GM03348 (cell line): ENCODE data around the gene AXL.
A peak's percentile ranks its signal among the peaks of the same experiment; 100 is the strongest.
"Not testable (repeated sequence)": the region's sequence is repeated elsewhere in the genome, so short reads cannot be mapped to it uniquely, and the experiment has no call there.

Experiments used
- DNase-seq: peaks from one replicate; pipeline ENCODE4 v3.0.0; 2012; ENCODE audit warnings: low spot score

AXL gene

DNA sequence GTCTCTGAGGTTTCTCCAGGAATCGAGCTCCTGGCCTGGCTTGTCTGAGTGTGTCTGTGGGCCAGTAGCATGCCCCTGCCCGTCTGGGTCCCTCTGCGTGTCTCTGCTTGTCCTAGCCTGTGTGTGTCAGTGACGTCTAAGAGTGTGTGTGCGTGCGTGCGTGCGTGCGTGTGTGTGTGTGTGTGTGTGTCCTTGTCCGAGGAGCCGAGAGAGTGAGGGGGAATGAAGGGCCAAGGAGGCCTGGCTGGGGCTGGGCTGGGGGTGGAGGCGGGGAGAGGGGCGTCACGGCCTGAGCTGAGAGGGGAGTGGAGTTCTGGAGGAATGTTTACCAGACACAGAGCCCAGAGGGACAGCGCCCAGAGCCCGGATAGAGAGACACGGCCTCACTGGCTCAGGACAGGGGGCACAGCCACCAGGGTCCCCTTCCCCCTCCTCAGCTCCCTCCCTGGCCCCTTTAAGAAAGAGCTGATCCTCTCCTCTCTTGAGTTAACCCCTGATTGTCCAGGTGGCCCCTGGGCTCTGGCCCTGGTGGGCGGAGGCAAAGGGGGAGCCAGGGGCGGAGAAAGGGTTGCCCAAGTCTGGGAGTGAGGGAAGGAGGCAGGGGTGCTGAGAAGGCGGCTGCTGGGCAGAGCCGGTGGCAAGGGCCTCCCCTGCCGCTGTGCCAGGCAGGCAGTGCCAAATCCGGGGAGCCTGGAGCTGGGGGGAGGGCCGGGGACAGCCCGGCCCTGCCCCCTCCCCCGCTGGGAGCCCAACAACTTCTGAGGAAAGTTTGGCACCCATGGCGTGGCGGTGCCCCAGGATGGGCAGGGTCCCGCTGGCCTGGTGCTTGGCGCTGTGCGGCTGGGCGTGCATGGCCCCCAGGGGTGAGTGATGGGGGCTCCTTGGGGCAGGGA, at the start of gene AXL:
Gene AXL, plus strand, starts transcription at position 609 of the 893 bp plus-strand sequence. Its CDS starts 170 bp downstream, at position 779.
- peak; percentile 92 for DNase-seq

- no peak for DNase-seq
These were observed 46.5 kb upstream of the AXL start for GRCh38 chr19:41172297-41173164.

DNA sequence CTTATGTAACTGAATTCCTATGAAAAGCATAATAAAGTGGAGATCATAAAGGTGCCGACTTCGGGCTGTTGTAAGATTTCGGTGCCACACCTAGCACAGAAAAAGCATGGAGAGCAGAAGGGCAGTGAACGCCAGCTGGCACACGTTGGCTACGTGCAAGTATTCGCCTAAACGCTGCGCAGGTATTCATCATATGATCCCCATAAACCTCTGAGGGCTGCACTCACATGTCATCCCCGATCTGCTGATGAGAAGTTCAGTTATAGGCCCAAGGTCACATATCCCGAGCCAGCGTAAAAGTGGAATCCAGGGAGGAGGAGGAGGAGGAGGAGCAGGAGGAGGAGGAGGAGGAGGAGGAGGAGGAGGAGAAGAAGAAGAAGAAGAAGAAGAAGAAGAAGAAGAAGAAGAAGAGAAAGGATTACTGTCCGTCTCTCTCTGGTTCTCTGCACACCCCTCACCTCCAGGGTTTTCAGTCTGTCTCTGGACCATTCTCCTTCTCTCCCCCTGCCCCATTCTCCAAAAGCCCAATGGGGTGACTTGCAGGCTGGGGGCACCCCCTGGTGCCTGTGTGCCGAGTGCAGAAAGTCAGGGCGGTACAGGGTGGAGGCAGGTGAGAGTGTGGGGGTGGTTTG, 44.6 kb upstream of the AXL start:
- no peak for DNase-seq

- DNase-seq = peak; percentile 89
These were observed 42.9 kb upstream of the AXL start for GRCh38 chr19:41175801-41176777.

DNA sequence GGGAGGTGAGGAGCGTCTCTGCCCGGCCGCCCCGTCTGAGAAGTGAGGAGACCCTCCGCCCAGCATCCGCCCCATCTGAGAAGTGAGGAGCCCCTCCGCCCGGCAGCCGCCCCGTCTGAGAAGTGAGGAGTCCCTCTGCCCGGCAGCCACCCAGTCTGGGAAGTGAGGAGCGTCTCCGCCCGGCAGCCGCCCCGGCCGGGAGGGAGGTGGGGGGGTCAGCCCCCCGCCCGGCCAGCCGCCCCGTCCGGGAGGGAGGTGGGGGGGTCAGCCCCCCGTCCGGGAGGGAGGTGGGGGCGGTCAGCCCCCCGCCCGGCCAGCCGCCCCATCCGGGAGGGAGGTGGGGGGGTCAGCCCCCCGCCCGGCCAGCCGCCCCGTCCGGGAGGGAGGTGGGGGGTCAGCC, 38.9 kb upstream of the AXL start:
- DNase-seq = not testable (repeated sequence)

GRCh38 chr19:41186971-41187883, 31.8 kb upstream of the AXL start:
- no peak for DNase-seq

DNA sequence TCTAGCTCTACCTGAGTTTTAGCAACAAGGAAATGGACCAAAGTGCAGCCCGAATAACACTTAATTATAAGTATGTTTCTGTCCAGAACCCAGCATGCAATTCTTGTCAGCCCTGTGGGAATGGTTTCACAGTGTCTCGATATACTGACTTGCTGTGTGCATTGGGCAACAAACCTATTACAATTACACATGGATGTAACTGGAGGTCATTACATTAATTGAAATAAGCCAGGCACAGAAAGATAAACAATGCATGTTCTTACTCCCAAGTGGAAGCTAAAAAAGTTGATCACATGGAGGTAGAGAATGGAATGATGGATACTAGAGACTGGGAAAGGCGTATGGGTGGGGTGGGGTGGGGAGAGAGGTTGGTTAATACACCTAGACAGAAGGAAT, 31.1 kb upstream of the AXL start:
- no peak for DNase-seq

GRCh38 chr19:41189425-41190065, 29.5 kb upstream of the AXL start:
- no peak for DNase-seq

GRCh38 chr19:41192574-41193429, 26.2 kb upstream of the AXL start, which contains the start of gene CYP2S1:
TSS of gene CYP2S1 (plus strand) at chr19:41193219. CDS start at chr19:41193265, 46 bp downstream.
- DNase-seq = peak; percentile 45

GRCh38 chr19:41193430-41194156, 25.4 kb upstream of the AXL start:
- no peak for DNase-seq

DNA sequence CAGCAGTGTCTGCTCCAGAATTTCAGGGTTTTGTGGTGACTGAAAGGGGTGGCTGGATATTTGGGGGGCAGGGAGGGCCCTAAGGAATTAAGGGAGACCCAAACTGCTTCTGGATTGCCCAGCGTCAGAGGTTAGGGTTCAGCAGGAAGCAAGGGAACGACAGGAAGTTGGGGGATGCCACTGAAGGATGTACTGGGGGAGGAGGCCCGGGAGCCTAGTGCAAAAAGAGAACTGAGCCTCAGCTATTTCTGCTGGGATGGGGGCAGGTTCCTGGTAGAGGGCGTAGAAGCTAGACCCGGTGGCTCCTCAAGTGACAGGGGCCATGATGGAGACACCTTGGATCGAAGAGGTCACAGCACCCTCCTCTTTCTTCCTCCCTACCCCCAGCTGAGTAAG, 24.9 kb upstream of the AXL start:
- no peak for DNase-seq

- DNase-seq = no peak
These were observed 23.1 kb upstream of the AXL start for GRCh38 chr19:41195675-41196497.

- DNase-seq = no peak
These were observed 20.5 kb upstream of the AXL start for GRCh38 chr19:41198559-41198958.

GRCh38 chr19:41203371-41203770, 15.7 kb upstream of the AXL start:
- no peak for DNase-seq

DNA sequence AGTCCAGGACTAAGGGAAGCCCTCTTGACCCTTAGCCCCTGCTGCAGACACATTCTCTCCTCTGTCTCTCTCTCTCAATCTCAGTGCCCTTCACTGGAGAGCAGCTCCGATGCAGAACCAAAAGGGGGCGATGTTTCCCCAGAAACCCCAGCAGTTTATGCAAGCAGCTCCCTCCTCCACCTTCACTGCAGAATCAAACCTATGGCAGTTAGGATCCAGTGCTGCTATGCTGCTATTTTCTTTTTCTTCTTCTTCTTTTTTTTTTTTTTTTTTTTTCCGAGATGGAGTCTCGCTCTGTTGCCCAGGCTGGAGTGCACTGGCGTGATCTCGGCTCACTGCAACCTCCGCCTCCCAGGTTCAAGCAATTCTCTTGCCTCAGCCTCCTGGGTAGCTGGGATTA, 14.7 kb upstream of the AXL start:
- peak; percentile 90 for DNase-seq

GRCh38 chr19:41205995-41206394, 13.0 kb upstream of the AXL start:
- DNase-seq = no peak

DNA sequence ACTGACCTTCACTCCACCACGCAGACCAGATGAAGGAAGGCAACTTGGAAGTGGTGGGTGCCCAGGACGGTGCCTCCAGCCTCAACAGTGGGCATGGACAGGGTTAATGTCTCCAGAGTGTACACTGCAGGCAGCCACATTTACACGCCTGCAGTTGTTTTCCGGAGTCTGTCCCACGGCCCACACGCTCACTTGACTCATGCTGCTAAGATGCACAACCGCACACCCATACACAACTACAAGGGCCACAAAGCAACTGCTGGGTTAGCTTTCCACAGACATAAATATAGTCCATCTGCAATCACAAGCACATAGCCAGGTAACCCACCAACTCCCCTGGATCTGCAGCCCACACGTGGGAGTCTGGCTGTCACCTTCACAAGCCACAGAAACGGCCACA, 12.6 kb upstream of the AXL start:
- no peak for DNase-seq
